ENCODE results near the gene C1QL4. TPM values are rescaled to one million over a fixed set of nuclear protein-coding genes. Genes with fewer than 3 reads are reported as not detected.
"Not testable (repeated sequence)": the region's sequence is repeated elsewhere in the genome, so short reads cannot be mapped to it uniquely, and the experiment has no call there.

The C1QL4 gene
- polyA plus RNA-seq (2012; ENCODE audit: insufficient read depth, insufficient read length), result 2.5 TPM

DNA sequence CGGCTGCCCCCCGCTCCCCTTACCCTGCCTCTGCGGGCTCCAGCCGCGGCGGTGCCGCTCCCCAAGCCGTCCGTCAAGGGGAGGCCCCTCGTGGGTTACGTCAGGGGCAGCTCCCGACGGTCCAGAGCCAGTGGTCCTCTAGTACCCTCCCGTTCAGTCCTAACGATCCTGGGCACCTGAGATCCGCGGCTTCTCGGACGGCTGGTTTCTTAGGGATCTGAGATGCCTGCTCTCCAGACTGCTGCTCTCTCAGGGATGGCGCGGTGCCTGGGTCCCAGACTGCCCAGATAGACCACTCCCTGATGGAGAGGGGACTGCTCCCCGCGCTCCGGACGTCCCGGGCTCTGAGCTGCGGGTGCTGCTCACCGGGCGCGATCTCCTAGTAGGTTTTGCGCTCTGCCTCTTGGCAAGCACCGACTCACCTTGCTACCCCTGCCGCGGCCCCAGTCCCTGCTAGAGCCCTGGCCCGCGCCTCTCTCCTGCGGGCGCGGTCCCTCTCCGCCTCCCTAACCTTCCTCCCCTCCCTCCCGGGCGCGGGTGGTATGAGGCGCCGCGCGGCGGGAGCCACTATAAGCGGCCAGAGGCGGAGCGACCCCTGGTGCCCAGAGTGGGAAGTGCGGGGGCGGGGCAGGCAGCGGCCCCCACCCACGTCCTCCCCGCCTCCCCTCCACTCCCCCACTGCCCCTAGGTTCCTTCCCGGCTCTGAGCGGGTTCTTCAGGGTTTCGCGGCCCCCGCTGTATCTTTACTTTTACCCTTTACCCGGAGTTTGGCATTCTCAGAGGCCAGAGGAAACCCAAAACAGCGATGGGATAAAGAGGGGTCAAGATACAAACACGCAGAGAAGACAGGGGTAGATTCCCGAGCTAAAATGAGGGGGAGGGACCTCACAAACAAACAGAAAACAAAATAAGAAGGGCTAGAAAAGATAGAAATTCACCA lies at the start of gene C1QL4:
C1QL4 (minus strand) TSS at position 544 of the 940 bp plus-strand sequence. CDS start 711 bp downstream, outside the sequence.
- peak; percentile 54 for DNase-seq (ENCODE audit: low read depth, low spot score)
- H3K4me3 ChIP-seq (ENCODE audit: low read length), result peak within 1 kb of the TSS; percentile 50

DNA sequence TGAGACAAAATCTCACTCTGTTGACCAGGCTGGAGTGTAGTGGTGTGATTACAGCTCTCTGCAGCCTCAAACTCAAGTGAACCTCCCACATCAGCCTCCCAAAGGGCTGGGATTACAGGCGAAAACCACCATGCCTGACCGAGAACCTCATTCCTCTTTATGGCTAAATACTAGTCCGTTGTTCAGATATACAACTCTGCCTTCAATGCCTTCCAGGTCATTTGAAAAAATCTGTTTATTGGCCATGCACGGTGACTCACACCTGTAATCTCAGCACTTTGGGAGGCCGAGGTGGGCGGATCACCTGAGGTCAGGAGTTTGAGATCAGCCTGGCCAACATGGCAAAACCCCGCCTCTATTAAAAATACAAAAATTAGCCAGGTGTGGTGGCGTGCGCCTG lies 43.2 kb upstream of the C1QL4 start:
- not testable (repeated sequence) for H3K4me3 ChIP-seq (ENCODE audit: low read length); DNase-seq (ENCODE audit: low read depth, low spot score)

DNA sequence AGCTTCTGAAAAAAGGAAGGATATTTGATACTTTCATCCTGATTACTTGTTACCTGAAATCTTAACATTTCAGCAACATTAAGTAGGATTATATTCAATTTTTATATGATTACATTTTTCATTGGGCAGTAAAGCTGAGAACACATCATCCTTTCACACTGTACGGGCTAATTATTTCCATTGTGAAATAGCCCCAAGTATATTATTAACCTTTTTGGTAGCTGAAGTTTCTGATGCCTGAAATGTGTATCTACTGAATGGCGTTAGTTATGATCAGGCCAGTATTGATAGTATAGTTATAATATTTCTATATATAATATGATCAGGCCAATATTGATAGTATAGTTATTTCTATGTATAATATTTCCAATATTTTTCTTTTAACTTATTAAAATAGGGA lies 40.4 kb upstream of the C1QL4 start:
- no peak for DNase-seq (ENCODE audit: low read depth, low spot score)

DNA sequence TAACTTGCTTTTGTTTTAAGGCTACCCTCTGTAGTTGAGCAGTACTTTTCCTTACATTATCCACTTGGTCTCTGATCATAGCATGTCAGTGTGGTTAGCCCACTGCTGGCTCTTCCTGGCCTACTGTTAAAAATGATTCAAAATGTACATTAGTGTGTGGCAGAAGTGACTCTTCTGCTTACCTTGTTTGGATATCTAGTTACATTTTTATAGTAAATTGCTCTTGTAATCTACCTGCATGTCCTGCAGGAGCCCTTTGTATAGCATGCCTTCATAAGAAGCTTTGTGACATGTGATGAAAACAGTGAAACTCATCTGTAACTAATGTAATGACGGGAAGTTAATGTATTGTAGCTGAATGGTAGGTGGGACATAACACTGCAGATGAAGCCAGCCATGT lies 38.4 kb upstream of the C1QL4 start:
- no peak for DNase-seq (ENCODE audit: low read depth, low spot score)
- no peak overlapping the region for H3K4me3 ChIP-seq (ENCODE audit: low read length)

More for the DNA sequence above, 40.4 kb upstream of the C1QL4 start:
- H3K4me3 ChIP-seq (ENCODE audit: low read length), result no peak overlapping the region

DNA sequence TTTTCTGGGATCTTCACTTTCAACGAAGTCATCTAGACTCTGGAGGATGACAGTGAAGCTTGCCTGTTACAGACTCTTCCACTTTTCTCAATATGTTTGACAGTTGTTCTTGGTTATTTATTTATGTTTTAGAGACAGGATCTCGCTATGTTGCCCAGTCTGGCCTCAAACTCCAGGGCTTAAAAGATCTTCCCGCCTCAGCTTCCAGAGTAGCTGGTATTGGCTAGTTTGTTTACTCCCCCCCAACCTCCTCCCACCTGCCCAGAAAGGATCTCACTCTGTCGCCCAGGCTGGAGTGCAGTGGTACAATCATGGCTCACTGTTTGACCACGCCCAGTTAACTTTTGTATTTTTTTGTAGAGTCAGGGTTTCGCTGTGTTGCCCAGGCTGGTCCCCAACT lies 33.6 kb upstream of the C1QL4 start:
- no peak overlapping the region for H3K4me3 ChIP-seq (ENCODE audit: low read length)

DNA sequence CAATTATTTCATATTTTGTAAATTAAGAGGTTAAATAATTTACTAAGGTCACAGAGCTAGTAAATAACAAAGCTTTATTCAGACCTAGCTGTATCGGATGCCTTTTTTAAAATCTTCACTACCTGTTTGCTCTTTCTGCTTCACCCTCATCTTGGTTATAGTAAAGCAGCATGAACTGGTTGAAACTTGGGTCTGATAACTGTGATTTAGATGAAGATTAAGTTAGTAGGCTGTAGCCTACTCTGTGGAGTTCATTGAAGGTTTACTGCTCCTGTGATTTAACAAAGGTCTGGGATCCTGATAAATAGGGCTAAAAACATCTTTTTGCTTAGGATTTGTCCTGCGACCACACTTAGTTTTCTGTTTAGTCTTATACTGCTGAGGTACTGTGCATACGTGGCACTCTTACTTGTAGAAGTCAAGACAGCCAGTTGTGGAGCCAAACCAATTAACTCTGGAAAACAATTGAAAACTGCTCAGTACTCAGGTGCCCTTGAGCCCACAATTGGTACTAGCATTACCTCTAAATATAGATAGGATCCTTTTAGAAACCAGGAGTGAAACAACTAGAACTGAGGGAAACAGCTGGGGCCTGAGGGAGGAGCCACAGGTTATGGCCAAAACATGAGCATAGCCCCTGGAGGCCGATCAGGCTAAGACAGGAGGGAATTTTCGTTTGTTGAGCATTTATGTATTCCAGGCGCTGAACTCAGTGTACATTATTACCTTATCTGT lies 32.6 kb upstream of the C1QL4 start:
- no peak overlapping the region for H3K4me3 ChIP-seq (ENCODE audit: low read length)
- DNase-seq (ENCODE audit: low read depth, low spot score), result peak; percentile 51

More for the DNA sequence above, 33.6 kb upstream of the C1QL4 start:
- no peak for DNase-seq (ENCODE audit: low read depth, low spot score)

DNA sequence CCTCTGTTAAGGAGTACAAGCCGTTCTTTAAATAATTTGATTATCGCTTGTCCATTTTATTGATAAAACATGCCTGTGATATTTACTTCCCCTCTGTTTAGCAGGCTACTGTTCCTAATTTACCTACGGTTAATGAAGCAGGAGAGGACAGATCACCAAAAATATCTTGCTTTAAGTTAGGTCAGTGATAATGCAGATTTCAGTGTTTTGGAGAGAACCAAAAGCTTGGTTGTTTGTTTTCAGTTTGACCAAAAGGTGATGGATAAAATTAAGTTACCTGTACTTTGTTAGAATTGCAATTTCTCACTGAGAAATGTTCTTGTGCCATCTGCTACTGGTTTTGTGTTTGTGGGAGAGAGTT lies 31.2 kb upstream of the C1QL4 start:
- no peak for DNase-seq (ENCODE audit: low read depth, low spot score)
- no peak overlapping the region for H3K4me3 ChIP-seq (ENCODE audit: low read length)

DNA sequence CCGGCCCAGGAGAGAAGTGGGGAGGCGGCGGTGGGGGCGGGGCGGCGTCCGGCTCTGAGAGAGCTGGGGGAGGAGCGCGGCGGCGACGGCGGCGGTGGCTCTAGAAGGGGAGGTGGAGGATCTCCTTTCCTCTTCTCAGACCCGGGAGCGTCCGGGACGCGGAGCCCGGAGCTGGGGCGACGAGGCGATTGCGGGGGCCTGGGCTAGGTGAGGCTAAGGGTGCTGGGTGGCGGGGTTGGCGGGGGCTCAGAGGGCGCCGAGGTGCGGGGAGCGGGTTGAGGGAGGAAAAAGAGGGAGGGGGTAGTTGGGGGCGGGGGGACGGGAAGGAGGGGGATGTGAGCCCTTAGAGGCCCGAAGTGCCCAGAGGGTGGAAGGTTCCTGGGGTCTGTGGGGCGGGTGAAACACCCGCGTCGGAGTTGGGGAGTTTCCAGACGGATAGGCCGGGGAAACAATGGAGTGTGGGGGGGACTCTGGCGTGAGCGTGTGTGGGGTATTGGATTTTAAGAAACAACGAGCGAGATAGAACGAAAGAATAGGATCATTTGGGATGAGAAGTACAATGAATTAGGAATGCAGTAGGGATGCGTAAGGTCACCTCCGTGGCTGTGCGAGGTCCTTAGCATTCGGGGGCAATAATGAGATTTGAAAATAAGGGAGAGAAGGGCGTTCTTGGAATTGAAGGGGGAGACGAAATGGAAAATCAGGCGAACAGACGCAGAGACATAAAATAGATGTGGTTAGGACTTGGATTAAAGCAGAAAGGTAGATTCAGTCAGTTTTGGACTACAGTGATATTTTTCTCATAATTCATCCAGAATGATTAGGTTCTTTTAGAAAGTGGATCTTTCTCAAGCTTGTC lies 30.6 kb upstream of the C1QL4 start, which contains the start of gene SPATS2:
SPATS2 (plus strand) TSS at position 82 of the 859 bp plus-strand sequence. CDS start 93,551 bp downstream, outside the sequence.
- DNase-seq (ENCODE audit: low read depth, low spot score), result no peak
- peak within 1 kb of the TSS; percentile 78 for H3K4me3 ChIP-seq (ENCODE audit: low read length)

DNA sequence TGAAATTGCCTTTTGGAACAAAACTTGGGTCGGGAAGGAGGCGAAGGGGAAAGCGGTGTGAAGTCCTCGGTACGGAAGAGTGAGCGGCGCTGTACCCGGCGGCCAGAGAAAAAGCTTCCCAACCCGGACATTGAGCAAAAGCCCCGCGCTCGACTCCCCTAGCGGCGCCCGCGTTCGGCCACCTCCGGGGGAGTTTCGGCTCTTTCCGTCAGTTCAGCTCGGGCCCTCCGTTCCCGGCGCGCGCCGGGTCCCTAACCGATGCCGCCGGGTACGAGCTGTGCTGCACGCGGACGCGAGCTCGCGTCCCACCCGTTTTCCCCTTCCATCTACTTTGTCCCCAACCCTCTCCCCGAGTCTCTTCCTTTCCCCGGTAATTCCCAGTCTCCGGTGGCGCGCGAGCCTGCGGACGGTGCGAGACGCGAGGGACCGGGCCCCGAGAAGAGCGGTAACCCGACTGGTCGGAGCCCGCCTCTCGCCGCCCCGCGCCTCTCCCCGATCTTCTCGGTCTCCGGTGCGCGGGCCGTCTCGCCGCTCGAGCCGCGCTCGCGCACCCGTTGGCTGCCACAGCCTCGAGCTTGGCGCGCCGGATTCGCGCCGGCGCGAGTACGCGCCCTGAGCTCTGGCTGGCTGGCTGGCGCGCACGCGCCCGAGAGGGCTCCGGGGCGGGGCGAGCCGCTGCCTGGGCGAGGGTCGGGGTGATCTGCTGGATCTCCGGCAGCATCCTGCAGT lies 29.8 kb upstream of the C1QL4 start:
- H3K4me3 ChIP-seq (ENCODE audit: low read length), result peak overlapping the region; percentile 78
- DNase-seq (ENCODE audit: low read depth, low spot score), result peak; percentile 77

DNA sequence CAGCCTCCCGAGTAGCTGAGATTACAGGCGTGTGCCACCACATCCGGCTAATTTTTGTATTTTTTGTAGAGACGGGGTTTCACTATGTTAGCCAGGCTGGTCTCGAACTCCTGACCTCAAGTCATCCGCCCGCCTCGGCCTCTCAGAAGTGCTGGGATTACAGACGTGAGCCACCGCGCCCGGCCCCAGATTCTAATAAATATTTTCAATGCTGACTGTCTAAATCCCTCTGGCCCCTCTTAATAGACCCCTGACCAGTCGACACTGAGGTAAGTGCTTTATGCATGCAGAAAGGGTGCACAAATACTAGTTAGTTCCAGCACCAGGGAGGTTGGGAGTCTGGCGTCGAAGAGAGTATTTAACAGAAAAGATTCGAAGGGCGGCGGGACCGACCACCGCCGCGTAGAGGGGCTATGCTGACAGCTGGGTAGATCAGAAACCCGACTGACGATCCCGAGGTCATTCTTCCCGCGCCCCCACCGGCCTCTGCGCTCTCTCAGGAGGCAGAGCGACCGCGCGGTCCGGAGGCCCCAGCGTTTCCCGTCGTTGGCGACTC lies 29.2 kb upstream of the C1QL4 start:
- DNase-seq (ENCODE audit: low read depth, low spot score), result no peak

DNA sequence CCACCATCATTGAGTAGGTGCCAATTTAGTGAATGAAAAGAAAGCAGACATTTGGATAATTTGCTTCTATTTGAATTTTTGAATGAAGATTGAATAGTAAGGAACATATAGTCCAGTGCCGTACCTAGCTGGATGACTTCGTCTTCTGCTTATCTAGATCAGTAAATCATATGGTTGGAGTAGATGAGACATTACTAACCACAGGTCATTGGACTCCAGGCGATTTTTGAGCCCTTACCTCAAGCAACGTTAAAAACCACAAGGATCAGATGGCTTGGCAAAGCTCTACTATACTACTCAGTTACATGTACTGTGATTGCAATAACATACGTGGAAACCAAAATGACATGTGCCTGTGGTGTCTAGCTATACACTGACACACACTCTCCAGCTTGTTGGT lies 28.6 kb upstream of the C1QL4 start:
- DNase-seq (ENCODE audit: low read depth, low spot score), result no peak
- H3K4me3 ChIP-seq (ENCODE audit: low read length), result no peak overlapping the region

More for the DNA sequence above, 29.2 kb upstream of the C1QL4 start:
- H3K4me3 ChIP-seq (ENCODE audit: low read length), result peak overlapping the region; percentile 78

DNA sequence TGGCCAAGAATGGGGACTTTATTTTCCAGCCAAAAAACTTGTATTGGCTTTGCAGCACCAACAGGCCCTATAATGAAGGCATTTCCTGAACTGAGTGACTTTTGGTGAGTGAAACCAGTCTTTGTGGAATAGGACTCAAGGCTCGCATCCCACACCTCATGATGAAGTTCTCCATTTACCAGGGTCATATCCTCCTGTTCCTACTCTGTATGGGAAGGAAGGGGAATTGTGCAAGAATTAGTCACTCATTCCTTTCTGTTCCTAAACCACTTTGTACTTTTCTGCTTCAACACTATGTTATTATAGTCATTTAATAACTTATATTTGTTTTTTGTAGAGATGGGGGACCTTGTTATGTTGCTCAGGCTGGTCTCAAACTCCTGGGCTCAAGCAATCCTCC lies 28.0 kb upstream of the C1QL4 start:
- no peak for DNase-seq (ENCODE audit: low read depth, low spot score)
- no peak overlapping the region for H3K4me3 ChIP-seq (ENCODE audit: low read length)

DNA sequence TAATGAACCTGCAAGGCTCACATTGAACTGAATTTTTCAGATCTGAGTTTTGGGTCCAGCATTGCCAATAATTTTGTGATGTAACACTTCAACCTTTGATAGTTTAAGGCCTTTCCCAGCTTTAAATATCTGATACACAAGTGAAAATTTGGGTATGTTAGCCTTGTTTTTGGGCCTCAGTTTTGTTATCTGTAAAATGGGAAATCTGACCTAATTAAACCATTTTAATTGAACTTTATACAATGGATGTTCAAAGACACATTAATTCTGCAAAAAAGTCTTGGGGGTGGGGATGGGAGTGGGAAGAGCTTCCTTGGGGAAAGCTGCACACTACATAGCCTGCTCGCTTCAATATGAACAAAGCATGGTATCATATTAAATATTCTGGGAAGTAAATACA lies 25.1 kb upstream of the C1QL4 start:
- no peak for DNase-seq (ENCODE audit: low read depth, low spot score)
- no peak overlapping the region for H3K4me3 ChIP-seq (ENCODE audit: low read length)

DNA sequence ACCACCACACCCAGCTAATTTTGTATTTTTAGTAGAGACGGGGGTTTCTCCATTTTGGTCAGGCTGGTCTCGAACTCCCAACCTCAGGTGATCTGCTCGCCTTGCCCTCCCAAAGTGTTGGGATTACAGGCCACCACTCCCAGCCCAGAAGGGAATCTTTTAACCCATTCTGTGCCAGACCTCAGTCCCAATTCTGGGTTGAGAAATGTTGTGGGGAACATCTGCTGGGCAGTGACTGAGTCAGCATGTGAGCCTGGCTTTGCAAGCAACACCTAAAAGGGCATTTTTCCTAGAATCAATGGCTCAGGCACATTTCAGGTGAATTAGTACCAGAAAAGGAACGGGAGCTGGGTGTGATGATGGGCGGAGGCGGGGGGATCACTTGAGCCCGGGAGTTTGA lies 22.7 kb upstream of the C1QL4 start:
- DNase-seq (ENCODE audit: low read depth, low spot score), result no peak
- no peak overlapping the region for H3K4me3 ChIP-seq (ENCODE audit: low read length)

DNA sequence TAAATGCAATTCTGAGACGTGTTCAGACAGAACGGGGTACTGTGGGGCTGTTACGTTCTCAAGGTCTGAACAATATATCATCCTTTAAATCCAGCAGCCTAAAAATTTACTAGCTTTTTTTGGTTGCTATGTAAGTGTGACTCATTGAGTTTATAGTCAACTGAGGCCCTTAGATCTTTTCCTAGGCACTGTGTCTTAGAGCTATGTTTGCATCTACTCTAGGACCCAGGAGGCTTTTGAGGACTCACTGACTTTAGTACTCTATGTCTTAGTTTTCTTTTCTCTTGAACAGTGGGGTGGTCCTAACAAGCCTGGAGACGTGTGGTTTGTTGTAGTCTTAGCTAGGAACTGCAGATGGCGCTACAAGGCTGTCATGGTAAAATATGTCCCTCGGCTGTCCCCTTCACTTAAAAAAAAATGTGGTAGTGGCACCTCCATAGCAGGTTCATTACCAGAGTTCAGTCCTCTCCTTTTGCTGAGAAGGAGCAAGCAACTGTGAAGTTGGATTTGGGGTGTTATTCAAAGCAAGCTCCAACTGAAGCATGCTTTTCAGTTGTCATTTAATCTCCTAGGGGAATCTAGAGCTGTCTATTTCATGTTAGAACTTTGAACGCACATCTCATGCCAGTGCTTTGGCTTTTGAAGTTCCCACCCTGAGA lies 21.6 kb upstream of the C1QL4 start:
- no peak overlapping the region for H3K4me3 ChIP-seq (ENCODE audit: low read length)
- peak; percentile 83 for DNase-seq (ENCODE audit: low read depth, low spot score)

DNA sequence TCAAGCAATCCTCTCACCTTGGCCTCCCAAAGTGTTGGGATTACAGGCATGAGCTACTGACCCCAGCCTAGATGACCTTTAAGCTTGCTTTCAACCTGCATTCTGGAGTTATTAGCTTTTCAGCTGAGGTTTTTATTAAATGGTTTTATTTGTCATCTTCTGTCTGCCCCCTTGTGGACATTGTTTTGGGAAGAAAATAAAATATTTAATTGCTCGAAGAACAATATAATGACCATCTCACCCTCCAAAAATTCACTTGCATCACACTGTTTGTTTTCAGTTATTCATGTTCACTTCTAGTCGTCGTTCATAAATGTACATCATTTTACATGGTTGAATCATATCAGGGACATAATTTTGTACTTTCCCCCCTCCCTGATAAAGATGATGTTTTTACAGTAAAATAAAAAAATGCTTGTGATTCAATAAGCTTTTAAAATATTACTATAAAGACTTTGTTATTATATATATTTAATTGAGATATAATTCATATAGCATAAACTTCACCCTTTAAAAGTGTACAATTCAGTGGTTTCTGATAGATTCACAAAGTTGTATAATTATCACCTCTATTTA lies 20.2 kb upstream of the C1QL4 start:
- H3K4me3 ChIP-seq (ENCODE audit: low read length), result no peak overlapping the region
- DNase-seq (ENCODE audit: low read depth, low spot score), result no peak

DNA sequence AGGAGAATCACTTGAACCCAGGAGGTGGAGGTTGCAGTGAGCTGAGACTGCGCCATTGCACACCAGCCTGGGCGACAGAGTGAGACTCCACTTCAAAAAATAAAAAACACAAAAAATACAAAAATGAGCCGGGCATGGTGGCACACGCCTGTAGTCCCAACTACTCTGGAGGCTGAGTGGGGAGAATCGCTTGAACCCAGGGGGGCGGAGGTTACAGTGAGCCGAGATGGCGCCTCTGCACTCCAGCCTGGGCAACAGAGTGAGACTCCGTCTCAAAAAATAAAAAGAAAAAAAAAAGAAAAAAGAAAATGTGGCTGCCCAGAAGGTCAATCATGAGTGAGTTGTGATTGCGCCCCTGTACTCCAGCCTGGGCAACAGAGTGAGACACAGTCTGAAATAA lies 18.9 kb upstream of the C1QL4 start:
- H3K4me3 ChIP-seq (ENCODE audit: low read length), result no peak overlapping the region
- no peak for DNase-seq (ENCODE audit: low read depth, low spot score)
